HG02973 (cell line): ENCODE data around the gene GOPC.

Experiments
- ATAC-seq: cut with Tn5 transposase; IDR thresholded peaks from one replicate; pipeline ENCODE4 v1.9.1; 2021; ENCODE audit warnings: moderate library complexity; ENCODE audit not compliant: unreplicated experiment

GOPC gene

GRCh38 chr6:117550078-117550600 lies 52.2 kb downstream of the GOPC start:
- ATAC-seq: no peak

- ATAC-seq: no peak
Measured at GRCh38 chr6:117549611-117550010, 52.7 kb downstream of the GOPC start.

- no peak for ATAC-seq
Measured at GRCh38 chr6:117548797-117549301, 53.5 kb downstream of the GOPC start.

- peak; percentile 40 for ATAC-seq
Measured at GRCh38 chr6:117547688-117548621, 54.4 kb downstream of the GOPC start.

- ATAC-seq: no peak
Measured at GRCh38 chr6:117546674-117547073, 55.6 kb downstream of the GOPC start.

GRCh38 chr6:117545161-117545595 lies 57.1 kb downstream of the GOPC start:
- no peak for ATAC-seq

- ATAC-seq: no peak
Measured at GRCh38 chr6:117544716-117545115, 57.6 kb downstream of the GOPC start.

GRCh38 chr6:117542493-117542892 lies 59.8 kb downstream of the GOPC start:
- ATAC-seq: no peak

GRCh38 chr6:117540670-117541069 lies 61.6 kb downstream of the GOPC start:
- no peak for ATAC-seq

- ATAC-seq: no peak
Measured at GRCh38 chr6:117538615-117539014, 63.7 kb downstream of the GOPC start.

GRCh38 chr6:117536317-117536716 lies 66.0 kb downstream of the GOPC start:
- no peak for ATAC-seq

- ATAC-seq: no peak
Measured at GRCh38 chr6:117534974-117535373, 67.3 kb downstream of the GOPC start.

- no peak for ATAC-seq
Measured at GRCh38 chr6:117533775-117534174, 68.5 kb downstream of the GOPC start.

GRCh38 chr6:117531809-117532725 lies 70.2 kb downstream of the GOPC start:
- ATAC-seq: no peak

GRCh38 chr6:117531346-117531745 lies 71.0 kb downstream of the GOPC start:
- no peak for ATAC-seq

- ATAC-seq: no peak
Measured at GRCh38 chr6:117530467-117531242, 71.7 kb downstream of the GOPC start.

- no peak for ATAC-seq
Measured at GRCh38 chr6:117525607-117526006, 76.7 kb downstream of the GOPC start.

GRCh38 chr6:117521791-117522502 lies 80.4 kb downstream of the GOPC start:
- ATAC-seq: no peak

GRCh38 chr6:117520603-117521395 lies 81.5 kb downstream of the GOPC start:
- no peak for ATAC-seq
